Muscle layer of colon (tissue), 2 donors: Measurements from ENCODE around the gene PATL2.
"Not testable (repeated sequence)": the region's sequence is repeated elsewhere in the genome, so short reads cannot be mapped to it uniquely, and the experiment has no call there.

Experiments
- H3K27ac ChIP-seq: one replicate; pipeline ENCODE4 v1.7.0; 2013; ENCODE audit warnings: low read depth, mild to moderate bottlenecking, low read length, moderate library complexity
- H3K27me3 ChIP-seq, 2 donors: one replicate each; pipeline ENCODE4 v1.7.0; 2013; ENCODE audit warnings: low read length in 2 of 2, mild to moderate bottlenecking in 2 of 2; ENCODE audit not compliant: insufficient read depth in 2 of 2, control insufficient read depth in 1 of 2
- H3K36me3 ChIP-seq: one replicate; pipeline ENCODE4 v1.7.0; 2013; ENCODE audit warnings: mild to moderate bottlenecking, low read length; ENCODE audit not compliant: insufficient read depth
- H3K4me1 ChIP-seq: one replicate; pipeline ENCODE4 v1.7.0; 2013; ENCODE audit warnings: mild to moderate bottlenecking, low read length; ENCODE audit not compliant: insufficient read depth
- H3K4me3 ChIP-seq, 2 donors: one replicate each; pipeline ENCODE4 v1.7.0; 2013; ENCODE audit warnings: low read length in 2 of 2, low read depth in 1 of 2, mild to moderate bottlenecking in 1 of 2, moderate library complexity in 1 of 2
- H3K9ac ChIP-seq: one replicate; pipeline ENCODE4 v1.7.0; 2013; ENCODE audit warnings: low read length
- H3K9me3 ChIP-seq: one replicate; pipeline ENCODE4 v1.7.0; 2013; ENCODE audit warnings: mild to moderate bottlenecking, low read length
- donor health status: abdominal sarcoma.
- donor health status: Adenocarcinoma of cecum.

PATL2 gene

GRCh38 chr15:44659056-44659455, 52.1 kb downstream of the PATL2 start:
- H3K9me3 ChIP-seq, result no peaks in the 10 kb centered on the region
- H3K4me3 ChIP-seq, result no peak overlapping the region
- no peak overlapping the region for H3K9ac ChIP-seq
- peaks cover 24% of the 10 kb centered on the region for H3K36me3 ChIP-seq
- no peak overlapping the region for H3K27ac ChIP-seq
- no peaks in the 10 kb centered on the region for H3K27me3 ChIP-seq
- peaks cover 14% of the 10 kb centered on the region for H3K4me1 ChIP-seq

- no peak overlapping the region for H3K9ac ChIP-seq
- H3K27ac ChIP-seq, result no peak overlapping the region
- no peaks in the 10 kb centered on the region for H3K9me3 ChIP-seq
- no peak overlapping the region for H3K4me3 ChIP-seq
- no peaks in the 10 kb centered on the region for H3K27me3 ChIP-seq
- peaks cover 5% of the 10 kb centered on the region for H3K4me1 ChIP-seq
- peaks cover 33% of the 10 kb centered on the region for H3K36me3 ChIP-seq
Observed at GRCh38 chr15:44657378-44657777, 53.7 kb downstream of the PATL2 start.

GRCh38 chr15:44656913-44657312, 54.2 kb downstream of the PATL2 start:
- Histone ChIP-seq H3K36me3 (peaks cover 37% of the 10 kb centered on the region), H3K27ac (no peak overlapping the region), H3K4me3 (no peak overlapping the region)

GRCh38 chr15:44656298-44656697, 54.8 kb downstream of the PATL2 start:
- Histone ChIP-seq H3K9me3 (no peaks in the 10 kb centered on the region), H3K27ac (no peak overlapping the region), H3K4me1 (no peaks in the 10 kb centered on the region), H3K36me3 (peaks cover 43% of the 10 kb centered on the region), H3K27me3 (no peaks in the 10 kb centered on the region), H3K9ac (no peak overlapping the region), H3K4me3 (no peak overlapping the region)

More at GRCh38 chr15:44656913-44657312, 54.2 kb downstream of the PATL2 start:
- no peaks in the 10 kb centered on the region for H3K27me3 ChIP-seq
- H3K4me1 ChIP-seq, result peaks cover under 1% of the 10 kb centered on the region
- no peak overlapping the region for H3K9ac ChIP-seq
- H3K9me3 ChIP-seq, result no peaks in the 10 kb centered on the region

DNA sequence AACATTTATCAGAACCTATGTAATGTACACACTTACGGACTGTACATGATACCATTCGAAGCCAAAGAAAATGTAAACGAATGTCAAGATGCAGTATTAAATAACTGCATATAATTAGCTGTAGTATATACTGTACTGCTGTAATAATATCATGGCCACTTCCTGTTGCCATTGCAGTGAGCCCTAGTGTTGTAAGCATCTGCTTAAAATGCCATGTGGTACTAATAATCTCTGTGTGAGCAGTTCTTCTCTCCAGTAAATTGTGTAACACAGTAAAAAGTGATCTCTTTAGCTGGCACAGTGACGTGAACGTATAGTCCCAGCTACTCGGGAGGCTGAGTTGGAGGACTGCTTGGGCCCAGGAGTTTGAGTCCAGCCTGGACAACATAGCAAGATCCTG, 56.3 kb downstream of the PATL2 start:
- Histone ChIP-seq H3K36me3 (peaks cover 49% of the 10 kb centered on the region), H3K9me3 (no peaks in the 10 kb centered on the region), H3K4me3 (no peak overlapping the region), H3K27ac (no peak overlapping the region), H3K4me1 (no peaks in the 10 kb centered on the region), H3K9ac (no peak overlapping the region), H3K27me3 (no peaks in the 10 kb centered on the region)

- no peak overlapping the region for H3K9ac ChIP-seq
- H3K27ac ChIP-seq, result no peak overlapping the region
- H3K4me1 ChIP-seq, result no peaks in the 10 kb centered on the region
- no peak overlapping the region for H3K4me3 ChIP-seq
- H3K27me3 ChIP-seq, result no peaks in the 10 kb centered on the region
- no peaks in the 10 kb centered on the region for H3K9me3 ChIP-seq
- H3K36me3 ChIP-seq, result peaks cover 53% of the 10 kb centered on the region
Observed at GRCh38 chr15:44647637-44648036, 63.5 kb downstream of the PATL2 start.

DNA sequence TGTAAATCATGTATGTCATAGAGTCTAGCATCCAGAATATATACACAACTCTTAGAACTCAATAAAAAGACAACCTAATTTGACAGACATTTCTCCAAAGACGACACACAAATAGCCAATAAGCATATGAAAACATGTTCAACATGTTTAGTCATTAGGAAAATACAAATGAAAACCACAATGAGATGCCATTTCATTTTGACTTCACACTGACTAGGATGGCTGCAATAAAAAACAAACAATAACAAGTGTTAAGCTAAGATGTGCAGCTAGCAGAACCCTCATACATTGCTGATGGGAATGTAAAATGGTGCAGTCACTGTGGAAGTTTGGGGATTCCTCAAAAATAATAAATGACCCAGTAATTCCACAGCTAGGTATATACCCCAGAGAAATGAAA, 64.1 kb downstream of the PATL2 start:
- no peaks in the 10 kb centered on the region for H3K9me3 ChIP-seq
- no peak overlapping the region for H3K9ac ChIP-seq
- peaks cover 50% of the 10 kb centered on the region for H3K36me3 ChIP-seq
- no peak overlapping the region for H3K27ac ChIP-seq
- H3K27me3 ChIP-seq, result no peaks in the 10 kb centered on the region
- no peak overlapping the region for H3K4me3 ChIP-seq
- H3K4me1 ChIP-seq, result no peaks in the 10 kb centered on the region

DNA sequence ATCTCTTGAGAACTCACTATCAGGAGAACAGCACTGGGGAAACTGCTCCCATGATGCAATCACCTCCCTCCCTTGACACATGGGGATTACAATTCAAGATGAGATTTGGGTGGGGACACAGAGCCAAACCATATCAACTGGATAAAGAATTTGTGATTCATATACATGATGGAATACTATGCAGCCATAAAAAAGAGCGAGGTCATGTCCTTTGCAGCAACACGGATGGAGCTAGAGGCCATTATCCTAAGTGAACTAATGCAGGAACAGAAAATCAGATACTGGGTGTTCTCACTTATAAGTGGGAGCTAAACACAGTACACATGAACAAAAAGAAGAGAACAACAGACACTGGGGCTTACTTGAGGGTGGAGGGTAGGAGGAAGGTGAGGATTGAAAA, 64.7 kb downstream of the PATL2 start:
- no peak overlapping the region for H3K27ac ChIP-seq
- peaks cover 45% of the 10 kb centered on the region for H3K36me3 ChIP-seq
- H3K9me3 ChIP-seq, result no peaks in the 10 kb centered on the region
- H3K9ac ChIP-seq, result no peak overlapping the region
- no peaks in the 10 kb centered on the region for H3K4me1 ChIP-seq
- H3K4me3 ChIP-seq, result no peak overlapping the region
- no peaks in the 10 kb centered on the region for H3K27me3 ChIP-seq

GRCh38 chr15:44641651-44642050, 69.5 kb downstream of the PATL2 start:
- Histone ChIP-seq H3K27ac (no peak overlapping the region), H3K27me3 (no peaks in the 10 kb centered on the region), H3K9ac (no peak overlapping the region), H3K9me3 (no peaks in the 10 kb centered on the region), H3K36me3 (peaks cover 21% of the 10 kb centered on the region), H3K4me3 (no peak overlapping the region), H3K4me1 (no peaks in the 10 kb centered on the region)

- H3K27ac ChIP-seq, result no peak overlapping the region
- H3K4me1 ChIP-seq, result no peaks in the 10 kb centered on the region
- H3K9ac ChIP-seq, result no peak overlapping the region
- peaks cover 12% of the 10 kb centered on the region for H3K36me3 ChIP-seq
- H3K9me3 ChIP-seq, result no peaks in the 10 kb centered on the region
- no peaks in the 10 kb centered on the region for H3K27me3 ChIP-seq
- H3K4me3 ChIP-seq, result no peak overlapping the region
Observed at GRCh38 chr15:44636976-44637375, 74.1 kb downstream of the PATL2 start.

DNA sequence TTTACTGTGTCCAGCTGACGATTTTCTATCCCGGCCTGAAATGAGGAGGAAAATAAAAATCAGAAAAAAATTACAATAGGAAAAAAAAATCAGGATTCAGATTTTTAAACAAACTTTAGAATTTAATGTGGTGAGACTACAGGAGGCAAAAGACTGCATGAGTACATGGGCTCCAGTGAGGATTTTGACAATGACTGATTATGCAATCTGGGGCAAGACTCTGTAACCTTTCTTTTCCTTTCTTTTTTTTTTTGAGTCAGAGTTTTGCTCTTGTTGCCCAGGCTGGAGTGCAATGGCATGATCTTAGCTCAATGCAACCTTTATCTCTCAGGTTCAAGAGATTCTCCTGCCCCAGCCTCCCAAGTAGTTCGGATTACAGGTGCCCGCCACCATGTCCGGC, 77.5 kb downstream of the PATL2 start:
- Histone ChIP-seq H3K9ac (no peak overlapping the region), H3K4me3 (no peak overlapping the region), H3K27me3 (no peaks in the 10 kb centered on the region), H3K36me3 (peaks cover 28% of the 10 kb centered on the region), H3K4me1 (no peaks in the 10 kb centered on the region), H3K27ac (no peak overlapping the region), H3K9me3 (no peaks in the 10 kb centered on the region)

DNA sequence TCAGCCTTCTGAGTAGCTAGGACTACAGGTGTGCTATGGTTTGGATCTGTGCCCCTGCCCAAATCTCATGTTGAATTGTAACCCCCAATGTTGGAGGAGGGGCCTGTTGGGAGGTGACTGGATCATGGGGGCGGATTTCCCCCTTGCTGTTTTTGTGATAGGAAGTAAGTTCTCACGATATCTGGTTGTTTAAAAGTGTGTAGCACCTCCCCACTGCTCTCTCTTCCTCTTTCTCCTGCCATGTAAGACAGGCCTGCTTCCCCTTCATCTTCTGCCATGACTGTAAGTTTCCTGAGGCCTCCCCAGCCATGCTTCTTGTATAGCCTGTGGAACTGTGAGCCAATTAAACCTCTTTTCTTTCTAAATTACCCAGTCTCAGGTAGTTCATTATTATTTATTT, 85.8 kb downstream of the PATL2 start:
- not testable (repeated sequence) for H3K27me3 ChIP-seq, H3K4me1 ChIP-seq, H3K9ac ChIP-seq, H3K27ac ChIP-seq, H3K4me3 ChIP-seq, H3K9me3 ChIP-seq
- H3K36me3 ChIP-seq, result peaks cover 59% of the 10 kb centered on the region
